HUDEP-2 (cell line): ENCODE measurements around the gene C1QBP.
"Not testable (repeated sequence)": the region's sequence is repeated elsewhere in the genome, so short reads cannot be mapped to it uniquely, and the experiment has no call there.

Source experiments
- DNase-seq, 76 experiments: peaks; one replicate each; lab custom pipeline; 2025; ENCODE audit not compliant: unreplicated experiment in 76 of 76; lab: John Stamatoyannopoulos, UW

The C1QBP gene

GRCh38 chr17:5434984-5435383 lies 4.0 kb downstream of the C1QBP start:
- peak in 8 of 76 experiments; percentile 8 to 29 (median 15) for DNase-seq

- DNase-seq: no peak
Measured at GRCh38 chr17:5431949-5432556, 6.9 kb downstream of the C1QBP start.

GRCh38 chr17:5431234-5431633 lies 7.7 kb downstream of the C1QBP start:
- not testable (repeated sequence) for DNase-seq

- DNase-seq: no peak
Measured at GRCh38 chr17:5430413-5430999, 8.4 kb downstream of the C1QBP start.

- no peak for DNase-seq
Measured at GRCh38 chr17:5429191-5429887, 9.6 kb downstream of the C1QBP start.

GRCh38 chr17:5425826-5426225 lies 13.1 kb downstream of the C1QBP start:
- no peak for DNase-seq

GRCh38 chr17:5424909-5425308 lies 14.0 kb downstream of the C1QBP start:
- DNase-seq: no peak

GRCh38 chr17:5422505-5422904 lies 16.4 kb downstream of the C1QBP start:
- no peak for DNase-seq

- peak in 73 of 76 experiments; percentile 25 to 94 (median 82) for DNase-seq
Measured at GRCh38 chr17:5419959-5420653, 18.8 kb downstream of the C1QBP start, which contains the start of gene RPAIN. Gene RPAIN (plus strand): TSS chr17:5420182. CDS start chr17:5420211, 29 bp downstream.

- peak; percentile 35 to 97 (median 93) for DNase-seq
Measured at GRCh38 chr17:5419356-5419958, 19.5 kb downstream of the C1QBP start, which contains the start of gene NUP88. Gene NUP88 (minus strand): TSS chr17:5419662. CDS start chr17:5419650, 12 bp downstream.

- peak in 11 of 76 experiments; percentile 10 to 51 (median 28) for DNase-seq
Measured at GRCh38 chr17:5418858-5419355, 20.0 kb downstream of the C1QBP start.

GRCh38 chr17:5416901-5417300 lies 22.1 kb downstream of the C1QBP start:
- no peak for DNase-seq

- no peak for DNase-seq
Measured at GRCh38 chr17:5413682-5414081, 25.3 kb downstream of the C1QBP start.

GRCh38 chr17:5410594-5411272 lies 28.2 kb downstream of the C1QBP start:
- no peak for DNase-seq

GRCh38 chr17:5408186-5408585 lies 30.8 kb downstream of the C1QBP start:
- DNase-seq: no peak

GRCh38 chr17:5405400-5405799 lies 33.6 kb downstream of the C1QBP start:
- DNase-seq: no peak

GRCh38 chr17:5399767-5400166 lies 39.2 kb downstream of the C1QBP start:
- no peak for DNase-seq

GRCh38 chr17:5396612-5397011 lies 42.3 kb downstream of the C1QBP start:
- DNase-seq: no peak

- no peak for DNase-seq
Measured at GRCh38 chr17:5391678-5392077, 47.3 kb downstream of the C1QBP start.
